Skeletal muscle cell (primary cell): ENCODE results near the gene CISD3.

Source experiments
- DNase-seq: peaks from one replicate; pipeline ENCODE4 v3.0.0-alpha.2; 2010; ENCODE audit warnings: low read depth
- H3K4me3 ChIP-seq: 2 replicates; pipeline ENCODE4 v1.5.1; 2011; ENCODE audit warnings: low read depth, mild to moderate bottlenecking, control low read depth, low read length, moderate library complexity

Gene CISD3

GRCh38 chr17:38740806-38741205, 10.7 kb downstream of the CISD3 start:
- no peak for DNase-seq
- no peak overlapping the region for H3K4me3 ChIP-seq

- H3K4me3 ChIP-seq, result no peak overlapping the region
- DNase-seq, result no peak
Observed at GRCh38 chr17:38741461-38741860, 11.3 kb downstream of the CISD3 start.

DNA sequence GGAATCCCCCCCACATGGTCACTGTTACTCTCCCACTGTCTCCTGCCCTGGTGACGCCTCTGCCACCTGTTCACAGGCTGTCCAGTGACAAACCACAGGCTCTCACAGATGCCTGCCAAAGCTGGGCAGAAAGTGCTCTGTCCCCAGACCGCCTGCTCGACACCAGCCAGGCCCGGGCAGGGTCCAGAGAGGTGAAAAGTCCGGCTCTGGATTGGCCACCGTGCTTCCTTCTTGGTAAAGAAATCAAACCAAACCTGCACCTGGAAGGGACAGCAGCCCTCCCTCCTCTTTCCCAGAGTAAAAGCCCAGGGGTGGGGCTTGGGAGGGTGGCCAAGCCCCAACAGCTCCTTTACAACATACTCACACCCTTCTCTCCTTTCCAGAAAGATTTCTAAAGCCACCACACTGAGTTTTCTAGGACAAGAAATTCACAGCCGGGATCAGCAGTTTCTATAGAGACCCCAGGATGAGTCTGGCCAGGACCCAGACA, 11.8 kb downstream of the CISD3 start:
- DNase-seq, result no peak
- no peak overlapping the region for H3K4me3 ChIP-seq

GRCh38 chr17:38742411-38743308, 12.5 kb downstream of the CISD3 start:
- no peak overlapping the region for H3K4me3 ChIP-seq

GRCh38 chr17:38743556-38744171, 13.5 kb downstream of the CISD3 start:
- no peak overlapping the region for H3K4me3 ChIP-seq
- DNase-seq, result no peak

More at GRCh38 chr17:38742411-38743308, 12.5 kb downstream of the CISD3 start:
- peak; percentile 55 for DNase-seq

- DNase-seq, result no peak
- no peak overlapping the region for H3K4me3 ChIP-seq
Observed at GRCh38 chr17:38745545-38745944, 15.4 kb downstream of the CISD3 start.

- peak overlapping the region; percentile 65 for H3K4me3 ChIP-seq
- no peak for DNase-seq
Observed at GRCh38 chr17:38746004-38746848, 16.1 kb downstream of the CISD3 start.

- DNase-seq, result no peak
- H3K4me3 ChIP-seq, result peak overlapping the region; percentile 65
Observed at GRCh38 chr17:38746849-38747462, 16.8 kb downstream of the CISD3 start.

- peak overlapping the region; percentile 65 for H3K4me3 ChIP-seq
- no peak for DNase-seq
Observed at GRCh38 chr17:38747463-38748148, 17.5 kb downstream of the CISD3 start.

GRCh38 chr17:38748149-38748891, 18.2 kb downstream of the CISD3 start, which contains the start of gene PCGF2:
Gene PCGF2, minus strand, starts transcription at chr17:38748336. Its CDS starts 7,934 bp downstream, at chr17:38740402.
- DNase-seq, result peak; percentile 52
- peak within 1 kb of the TSS; percentile 65 for H3K4me3 ChIP-seq

GRCh38 chr17:38748892-38749222, 18.7 kb downstream of the CISD3 start:
- no peak for DNase-seq
- peak overlapping the region; percentile 65 for H3K4me3 ChIP-seq

- no peak for DNase-seq
- H3K4me3 ChIP-seq, result peak overlapping the region; percentile 65
Observed at GRCh38 chr17:38749223-38750043, 19.3 kb downstream of the CISD3 start.

DNA sequence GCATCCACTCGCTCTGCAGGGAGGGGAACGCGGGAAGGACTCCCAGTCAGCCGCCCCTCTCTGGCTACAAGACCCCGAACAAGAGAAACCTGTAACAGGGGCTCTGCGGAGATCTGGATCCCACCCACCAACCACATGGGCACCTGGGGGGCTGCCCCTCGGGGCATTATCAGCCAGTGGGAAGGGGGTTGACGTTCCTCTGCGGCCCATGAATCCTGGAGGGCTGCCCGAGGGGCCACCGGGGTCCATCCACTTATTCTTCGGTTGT, 19.8 kb downstream of the CISD3 start:
- H3K4me3 ChIP-seq, result peak overlapping the region; percentile 65

GRCh38 chr17:38750312-38751121, 20.4 kb downstream of the CISD3 start:
- DNase-seq, result no peak
- peak overlapping the region; percentile 97 for H3K4me3 ChIP-seq

More for the DNA sequence above, 19.8 kb downstream of the CISD3 start:
- DNase-seq, result no peak

DNA sequence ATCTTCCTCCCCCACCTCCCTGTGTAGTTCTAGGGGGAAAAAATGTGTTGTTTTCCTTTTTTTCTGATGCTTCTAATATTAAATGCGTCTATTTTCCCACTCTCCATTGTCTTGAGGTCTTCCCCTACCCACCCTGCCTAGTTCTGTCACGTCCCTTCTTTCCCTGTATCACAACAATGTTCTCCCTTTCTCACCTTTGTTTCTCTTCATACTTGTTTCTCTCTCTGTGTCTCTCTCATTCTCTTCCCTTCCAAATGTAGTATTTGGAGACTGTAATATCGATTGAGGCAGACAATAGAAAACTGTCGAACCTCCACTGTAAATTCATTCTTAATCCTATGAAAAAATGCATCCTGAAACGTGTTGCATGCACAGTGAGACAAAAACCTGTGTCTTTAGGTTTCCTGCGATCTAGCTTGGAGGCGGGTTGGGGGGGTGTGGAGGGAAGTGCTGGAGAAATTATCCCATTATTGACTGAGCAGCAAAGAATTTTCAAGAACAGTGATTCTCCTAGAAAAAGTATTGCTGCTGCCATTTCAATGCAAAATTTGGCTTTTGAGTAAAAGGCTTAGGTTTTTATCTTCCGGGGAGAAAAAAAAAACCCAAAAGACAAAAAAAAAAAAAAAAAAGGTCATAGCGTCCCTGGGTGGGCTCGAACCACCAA, 21.1 kb downstream of the CISD3 start:
- peak overlapping the region; percentile 97 for H3K4me3 ChIP-seq
- DNase-seq, result no peak

- peak; percentile 61 for DNase-seq
- H3K4me3 ChIP-seq, result peak overlapping the region; percentile 97
Observed at GRCh38 chr17:38751808-38752307, 21.7 kb downstream of the CISD3 start.
